ENCODE measurements around the gene CMC1.

CMC1 gene

GRCh38 chr3:28299705-28300104, 58.3 kb downstream of the CMC1 start:
- no peaks in the 10 kb centered on the region for H3K9me3 Mint-ChIP-seq
- H3K4me3 Mint-ChIP-seq, result no peak overlapping the region
- H3K4me1 Mint-ChIP-seq, result peaks cover 0 to 2% of the 10 kb centered on the region in 2 donors
- no peaks in the 10 kb centered on the region for H3K27me3 Mint-ChIP-seq
- H3K36me3 Mint-ChIP-seq, result peaks cover 0 to 8% of the 10 kb centered on the region in 2 donors
- ATAC-seq (replicated peaks), result no peak
- DNase-seq, result no peak
- no peak overlapping the region for H3K27ac Mint-ChIP-seq

GRCh38 chr3:28300345-28300962, 59.0 kb downstream of the CMC1 start:
- Mint-ChIP-seq H3K4me1 (peaks cover 0 to under 1% of the 10 kb centered on the region in 2 donors), H3K9me3 (no peaks in the 10 kb centered on the region), H3K27me3 (no peaks in the 10 kb centered on the region), H3K27ac (no peak overlapping the region), H3K36me3 (peaks cover 0 to 13% of the 10 kb centered on the region in 2 donors), H3K4me3 (no peak overlapping the region)
- ATAC-seq (replicated peaks), result no peak
- DNase-seq, result no peak

GRCh38 chr3:28301688-28302087, 60.3 kb downstream of the CMC1 start:
- peaks cover 5 to 15% of the 10 kb centered on the region in 2 donors for H3K36me3 Mint-ChIP-seq
- no peak for ATAC-seq (replicated peaks)
- DNase-seq, result no peak
- no peak overlapping the region for H3K27ac Mint-ChIP-seq
- no peaks in the 10 kb centered on the region for H3K27me3 Mint-ChIP-seq
- H3K4me1 Mint-ChIP-seq, result peaks cover 0 to 1% of the 10 kb centered on the region in 2 donors
- H3K9me3 Mint-ChIP-seq, result no peaks in the 10 kb centered on the region
- H3K4me3 Mint-ChIP-seq, result no peak overlapping the region

GRCh38 chr3:28308196-28308595, 66.8 kb downstream of the CMC1 start:
- H3K4me3 Mint-ChIP-seq, result no peak overlapping the region
- ATAC-seq (replicated peaks) (no peak), DNase-seq (no peak)
- no peaks in the 10 kb centered on the region for H3K27me3 Mint-ChIP-seq
- H3K36me3 Mint-ChIP-seq, result peaks cover 11 to 19% of the 10 kb centered on the region in 2 donors
- peaks cover 0 to 1% of the 10 kb centered on the region in 2 donors for H3K4me1 Mint-ChIP-seq
- H3K27ac Mint-ChIP-seq, result no peak overlapping the region
- H3K9me3 Mint-ChIP-seq, result no peaks in the 10 kb centered on the region

GRCh38 chr3:28315711-28316110, 74.3 kb downstream of the CMC1 start:
- Mint-ChIP-seq H3K9me3 (no peaks in the 10 kb centered on the region), H3K4me3 (no peak overlapping the region), H3K27ac (no peak overlapping the region), H3K27me3 (no peaks in the 10 kb centered on the region), H3K4me1 (peaks cover 0 to under 1% of the 10 kb centered on the region in 2 donors), H3K36me3 (peaks cover 7 to 12% of the 10 kb centered on the region in 2 donors)
- DNase-seq (no peak), ATAC-seq (replicated peaks) (no peak)

GRCh38 chr3:28316226-28316625, 74.8 kb downstream of the CMC1 start:
- DNase-seq (no peak), ATAC-seq (replicated peaks) (no peak)
- H3K27me3 Mint-ChIP-seq, result no peaks in the 10 kb centered on the region
- H3K4me1 Mint-ChIP-seq, result peaks cover 0 to 5% of the 10 kb centered on the region in 2 donors
- H3K9me3 Mint-ChIP-seq, result no peaks in the 10 kb centered on the region
- H3K27ac Mint-ChIP-seq, result no peak overlapping the region
- H3K36me3 Mint-ChIP-seq, result peaks cover 7 to 12% of the 10 kb centered on the region in 2 donors
- H3K4me3 Mint-ChIP-seq, result no peak overlapping the region

- no peaks in the 10 kb centered on the region for H3K27me3 Mint-ChIP-seq
- peaks cover 7 to 12% of the 10 kb centered on the region in 2 donors for H3K36me3 Mint-ChIP-seq
- DNase-seq, result peak; percentile 2
- no peaks in the 10 kb centered on the region for H3K9me3 Mint-ChIP-seq
- H3K4me1 Mint-ChIP-seq, result peaks cover 0 to 5% of the 10 kb centered on the region in 2 donors
- no peak overlapping the region for H3K27ac Mint-ChIP-seq
- ATAC-seq (replicated peaks), result peak; percentile 79 to 81
- no peak overlapping the region for H3K4me3 Mint-ChIP-seq
Observed at GRCh38 chr3:28317438-28318022, 76.1 kb downstream of the CMC1 start.

- Mint-ChIP-seq H3K27me3 (no peaks in the 10 kb centered on the region), H3K9me3 (no peaks in the 10 kb centered on the region), H3K4me3 (no peak overlapping the region), H3K36me3 (peaks cover 16 to 18% of the 10 kb centered on the region in 2 donors), H3K27ac (no peak overlapping the region), H3K4me1 (peaks cover 0 to 5% of the 10 kb centered on the region in 2 donors)
- ATAC-seq (replicated peaks), result no peak
- DNase-seq, result no peak
Observed at GRCh38 chr3:28320981-28321380, 79.6 kb downstream of the CMC1 start.

GRCh38 chr3:28322464-28322863, 81.0 kb downstream of the CMC1 start:
- peaks cover 16 to 18% of the 10 kb centered on the region in 2 donors for H3K36me3 Mint-ChIP-seq
- no peaks in the 10 kb centered on the region for H3K27me3 Mint-ChIP-seq
- H3K9me3 Mint-ChIP-seq, result no peaks in the 10 kb centered on the region
- H3K4me1 Mint-ChIP-seq, result peaks cover 0 to 5% of the 10 kb centered on the region in 2 donors
- DNase-seq (no peak), ATAC-seq (replicated peaks) (no peak)
- H3K27ac Mint-ChIP-seq, result no peak overlapping the region
- H3K4me3 Mint-ChIP-seq, result no peak overlapping the region

- Mint-ChIP-seq H3K4me1 (no peaks in the 10 kb centered on the region), H3K9me3 (no peaks in the 10 kb centered on the region), H3K27me3 (no peaks in the 10 kb centered on the region), H3K27ac (no peak overlapping the region), H3K36me3 (peaks cover 4 to 11% of the 10 kb centered on the region in 2 donors), H3K4me3 (no peak overlapping the region)
- no peak for DNase-seq
- ATAC-seq (replicated peaks), result no peak
Observed at GRCh38 chr3:28326458-28326926, 85.1 kb downstream of the CMC1 start.

GRCh38 chr3:28328188-28329151, 87.1 kb downstream of the CMC1 start:
- DNase-seq, result no peak

GRCh38 chr3:28334552-28334951, 93.1 kb downstream of the CMC1 start:
- Mint-ChIP-seq H3K9me3 (no peaks in the 10 kb centered on the region), H3K27me3 (no peaks in the 10 kb centered on the region), H3K36me3 (peaks cover 4 to 11% of the 10 kb centered on the region in 2 donors), H3K27ac (no peak overlapping the region), H3K4me3 (no peak overlapping the region), H3K4me1 (no peaks in the 10 kb centered on the region)
- no peak for DNase-seq
- ATAC-seq (replicated peaks), result no peak

More at GRCh38 chr3:28328188-28329151, 87.1 kb downstream of the CMC1 start:
- Mint-ChIP-seq H3K4me3 (no peak overlapping the region), H3K36me3 (peaks cover 4 to 11% of the 10 kb centered on the region in 2 donors), H3K27ac (no peak overlapping the region), H3K27me3 (no peaks in the 10 kb centered on the region), H3K9me3 (no peaks in the 10 kb centered on the region), H3K4me1 (no peaks in the 10 kb centered on the region)
- ATAC-seq (replicated peaks), result no peak

- no peaks in the 10 kb centered on the region for H3K27me3 Mint-ChIP-seq
- no peak overlapping the region for H3K27ac Mint-ChIP-seq
- H3K9me3 Mint-ChIP-seq, result no peaks in the 10 kb centered on the region
- peaks cover 4 to 11% of the 10 kb centered on the region in 2 donors for H3K36me3 Mint-ChIP-seq
- H3K4me3 Mint-ChIP-seq, result no peak overlapping the region
- no peak for DNase-seq
- ATAC-seq (replicated peaks), result no peak
- no peaks in the 10 kb centered on the region for H3K4me1 Mint-ChIP-seq
Observed at GRCh38 chr3:28335246-28335645, 93.8 kb downstream of the CMC1 start.

- DNase-seq, result no peak
- Mint-ChIP-seq H3K4me3 (no peak overlapping the region), H3K9me3 (no peaks in the 10 kb centered on the region), H3K36me3 (peaks cover 4 to 11% of the 10 kb centered on the region in 2 donors), H3K27me3 (no peaks in the 10 kb centered on the region), H3K4me1 (peaks cover 0 to 2% of the 10 kb centered on the region in 2 donors), H3K27ac (no peak overlapping the region)
- ATAC-seq (replicated peaks), result no peak
Observed at GRCh38 chr3:28337230-28337629, 95.8 kb downstream of the CMC1 start.
